Gastroesophageal sphincter (tissue), 4 donors: ENCODE data around the gene TTC21A. TPM values are rescaled to one million over a fixed set of nuclear protein-coding genes. Genes with fewer than 3 reads are reported as not detected.

ENCODE experiments used
- ATAC-seq: fragments of 150-250 bp; one replicate; pipeline ENCODE4 v1.9.1; 2016; ENCODE audit warnings: mild to moderate bottlenecking, moderate library complexity
- H3K27ac ChIP-seq, 4 donors: fragments of 200-600 bp; sonication (generic) in 3 of 4; 1 replicate in 3 of 4; 2 replicates in 1 of 4; pipeline ENCODE4 v1.5.1; 2016 to 2019
- H3K27me3 ChIP-seq: fragments of 200-600 bp; sonication (generic); one replicate; pipeline ENCODE4 v1.5.1; 2019
- H3K36me3 ChIP-seq, 2 donors: fragments of 200-600 bp; sonication (generic); one replicate each; pipeline ENCODE4 v1.5.1; 2019; ENCODE audit warnings: control low read depth in 1 of 2
- H3K4me1 ChIP-seq, 3 donors: fragments of 200-600 bp; sonication (generic); 1 replicate in 2 of 3; 2 replicates in 1 of 3; pipeline ENCODE4 v1.5.1; 2016 to 2019; ENCODE audit warnings: control low read depth in 2 of 3
- H3K4me3 ChIP-seq, 2 donors: fragments of 200-600 bp; sonication (generic); one replicate each; pipeline ENCODE4 v1.5.1; 2019; ENCODE audit warnings: mild to moderate bottlenecking in 1 of 2, moderate library complexity in 1 of 2
- H3K9me3 ChIP-seq, 3 donors: fragments of 200-600 bp; sonication (generic); one replicate each; pipeline ENCODE4 v1.5.1; 2017 to 2019; ENCODE audit warnings: control low read depth in 2 of 3
- CTCF ChIP-seq, 4 experiments: fragments of 200-600 bp in 2 of 4; fragments of 450-650 bp in 2 of 4; sonication (generic) in 1 of 4; IDR thresholded peaks; one replicate each; pipeline ENCODE4 v1.5.1; 2017 to 2019; ENCODE audit warnings: antibody characterized with exemption in 4 of 4, mild to moderate bottlenecking in 2 of 4, moderate library complexity in 2 of 4
- EP300 ChIP-seq: sonication (generic); formaldehyde crosslinking; IDR thresholded peaks from one replicate; pipeline ENCODE4 v1.6.1; 2017; ENCODE audit warnings: antibody characterized with exemption, mild to moderate bottlenecking
- POLR2A ChIP-seq, 2 donors: fragments of 450-650 bp; IDR thresholded peaks; one replicate each; pipeline ENCODE4 v1.6.1; 2017; ENCODE audit warnings: antibody characterized with exemption in 2 of 2, mild to moderate bottlenecking in 2 of 2, moderate library complexity in 1 of 2
- POLR2AphosphoS5 ChIP-seq: sonication (generic); formaldehyde crosslinking; IDR thresholded peaks from one replicate; pipeline ENCODE4 v1.6.1; 2017; ENCODE audit warnings: antibody characterized with exemption
- WGBS, 2 donors: methylation state at CpG; one replicate each; pipeline ENCODE4 v1.1.5; 2018; ENCODE audit warnings: low coverage in 1 of 2; 5-methylcytosine and 5-hydroxymethylcytosine counted together
- total RNA-seq, 4 donors: library from RNA; depleted of rRNA; stranded (reverse); fragments of >200 nt; gene quantifications; one replicate each; pipeline ENCODE4 v1.1.0, GENCODE V29; 2016

The TTC21A gene
- total RNA-seq, 4 donors from 2014 or later, result 0.54 to 8.5 (median 5.0) TPM

GRCh38 chr3:39122813-39123212 lies 15.3 kb downstream of the TTC21A start:
- H3K4me1 ChIP-seq, result peaks cover 0 to 4% (median 0%) of the 10 kb centered on the region in 3 donors
- no peak for TF ChIP-seq POLR2A (IDR thresholded peaks at IDR 0.05)
- TF ChIP-seq CTCF (IDR thresholded peaks at IDR 0.05), result no peak
- TF ChIP-seq POLR2AphosphoS5, result no peak
- TF ChIP-seq EP300, result no peak
- no peaks in the 10 kb centered on the region for H3K27me3 ChIP-seq
- H3K36me3 ChIP-seq, result peaks cover 0 to 39% of the 10 kb centered on the region in 2 donors
- 60 to 100% methylated on average over 1 of the region's 1 CpG for WGBS, 2 donors
- H3K4me3 ChIP-seq, result no peak overlapping the region
- no peak for ATAC-seq
- H3K27ac ChIP-seq, result no peak overlapping the region
- no peaks in the 10 kb centered on the region for H3K9me3 ChIP-seq

- 60 to 100% methylated on average over 1 to 2 of the region's 5 CpGs for WGBS, 2 donors
- Histone ChIP-seq H3K36me3 (peaks cover 0 to 29% of the 10 kb centered on the region in 2 donors), H3K4me3 (no peak overlapping the region), H3K27me3 (no peaks in the 10 kb centered on the region), H3K27ac (no peak overlapping the region), H3K9me3 (no peaks in the 10 kb centered on the region), H3K4me1 (peaks cover 0 to 4% (median 0%) of the 10 kb centered on the region in 3 donors)
- ATAC-seq, result peak; percentile 66
- peak in 3 of 4 experiments; percentile 8 to 63 (median 45) for TF ChIP-seq CTCF (IDR thresholded peaks at IDR 0.05)
- TF ChIP-seq EP300, result no peak
- TF ChIP-seq POLR2AphosphoS5, result no peak
Measured at GRCh38 chr3:39124876-39125840, 17.7 kb downstream of the TTC21A start.

- peak; percentile 37 for ATAC-seq
- 47 to 73% methylated on average over 9 to 11 of the region's 12 CpGs for WGBS, 2 donors
- H3K4me3 ChIP-seq, result no peak overlapping the region
- peaks cover 0 to 21% of the 10 kb centered on the region in 2 donors for H3K36me3 ChIP-seq
- no peak overlapping the region for H3K27ac ChIP-seq
- H3K4me1 ChIP-seq, result peaks cover 0 to 4% (median 0%) of the 10 kb centered on the region in 3 donors
- H3K9me3 ChIP-seq, result no peaks in the 10 kb centered on the region
- TF ChIP-seq POLR2AphosphoS5 (no peak), CTCF (IDR thresholded peaks at IDR 0.05) (no peak), POLR2A (IDR thresholded peaks at IDR 0.05) (no peak), EP300 (no peak)
- no peaks in the 10 kb centered on the region for H3K27me3 ChIP-seq
Measured at GRCh38 chr3:39125841-39126500, 18.5 kb downstream of the TTC21A start.

DNA sequence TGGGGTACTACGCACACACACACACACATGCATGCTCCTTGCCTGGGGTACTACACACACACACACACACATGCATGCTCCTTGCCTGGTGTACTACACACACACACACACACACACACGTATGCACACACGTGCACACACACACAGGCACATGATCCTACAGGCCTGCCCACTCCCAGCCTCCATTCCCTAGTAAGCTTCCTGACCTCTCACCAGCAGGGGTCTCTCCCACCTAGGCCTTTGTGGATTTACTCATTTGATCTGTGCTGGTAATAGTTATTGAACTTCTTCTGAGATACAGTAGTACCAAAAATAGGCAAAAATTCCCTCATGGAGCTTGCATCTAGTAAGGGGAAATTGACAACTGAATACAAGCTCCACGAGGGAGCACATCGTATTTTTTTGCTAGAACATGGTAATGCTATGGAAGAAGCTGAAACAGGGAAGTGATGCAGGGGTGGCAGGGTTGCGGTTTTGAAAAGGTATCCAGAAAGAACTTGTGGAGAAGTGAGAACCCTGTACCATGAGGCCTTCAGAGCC lies 19.1 kb downstream of the TTC21A start:
- peaks cover 0 to 4% (median 0%) of the 10 kb centered on the region in 3 donors for H3K4me1 ChIP-seq
- no peak overlapping the region for H3K4me3 ChIP-seq
- peaks cover 0 to 14% of the 10 kb centered on the region in 2 donors for H3K36me3 ChIP-seq
- ATAC-seq, result peak; percentile 52
- no peaks in the 10 kb centered on the region for H3K27me3 ChIP-seq
- H3K9me3 ChIP-seq, result no peaks in the 10 kb centered on the region
- H3K27ac ChIP-seq, result peak overlapping the region in 1 of 4 donors; percentile 5
- TF ChIP-seq POLR2A (IDR thresholded peaks at IDR 0.05) (no peak), CTCF (IDR thresholded peaks at IDR 0.05) (peak in 3 of 4 experiments; percentile 65 to 69 (median 65))
- WGBS, 2 donors, result 19 to 57% methylated on average over 2 to 4 of the region's 6 CpGs
